HG03280 (cell line): Measurements from ENCODE around the gene ZNF680.
"Not testable (repeated sequence)": the region's sequence is repeated elsewhere in the genome, so short reads cannot be mapped to it uniquely, and the experiment has no call there.

Experiments
- ATAC-seq: cut with Tn5 transposase; IDR thresholded peaks from one replicate; pipeline ENCODE4 v1.9.1; 2021; ENCODE audit warnings: mild to moderate bottlenecking, moderate library complexity; ENCODE audit not compliant: unreplicated experiment

The ZNF680 gene

GRCh38 chr7:64562626-64563278, at the start of gene ZNF680:
Gene ZNF680 (minus strand): TSS chr7:64563071. CDS start chr7:64562954, 117 bp downstream.
- ATAC-seq = peak; percentile 100

- ATAC-seq = no peak
These were observed 49.6 kb upstream of the ZNF680 start for GRCh38 chr7:64612452-64612851.

- no peak for ATAC-seq
These were observed 48.8 kb upstream of the ZNF680 start for GRCh38 chr7:64611717-64612116.

- no peak for ATAC-seq
These were observed 48.1 kb upstream of the ZNF680 start for GRCh38 chr7:64610997-64611396.

GRCh38 chr7:64608116-64608910, 45.4 kb upstream of the ZNF680 start:
- ATAC-seq = no peak

GRCh38 chr7:64606385-64606784, 43.5 kb upstream of the ZNF680 start:
- no peak for ATAC-seq

- no peak for ATAC-seq
These were observed 40.4 kb upstream of the ZNF680 start for GRCh38 chr7:64603271-64603670.

- ATAC-seq = no peak
These were observed 39.6 kb upstream of the ZNF680 start for GRCh38 chr7:64602518-64602917.

GRCh38 chr7:64602086-64602485, 39.2 kb upstream of the ZNF680 start:
- ATAC-seq = no peak

GRCh38 chr7:64599359-64599758, 36.5 kb upstream of the ZNF680 start:
- ATAC-seq = no peak

GRCh38 chr7:64590971-64591370, 28.1 kb upstream of the ZNF680 start:
- no peak for ATAC-seq

GRCh38 chr7:64581926-64582894, 19.3 kb upstream of the ZNF680 start:
- no peak for ATAC-seq

- ATAC-seq = no peak
These were observed 18.5 kb upstream of the ZNF680 start for GRCh38 chr7:64581391-64581790.

- ATAC-seq = no peak
These were observed 11.7 kb upstream of the ZNF680 start for GRCh38 chr7:64574540-64575099.

- ATAC-seq = not testable (repeated sequence)
These were observed 7.4 kb upstream of the ZNF680 start for GRCh38 chr7:64570284-64570605.

- not testable (repeated sequence) for ATAC-seq
These were observed 6.8 kb upstream of the ZNF680 start for GRCh38 chr7:64569372-64570283.

GRCh38 chr7:64562256-64562625, 630 bp downstream of the ZNF680 start:
- ATAC-seq = no peak

- ATAC-seq = no peak
These were observed 3.7 kb downstream of the ZNF680 start for GRCh38 chr7:64559206-64559605.

GRCh38 chr7:64558781-64559180, 4.1 kb downstream of the ZNF680 start:
- no peak for ATAC-seq

GRCh38 chr7:64558323-64558705, 4.6 kb downstream of the ZNF680 start:
- no peak for ATAC-seq
